ENCODE data around the gene MAP2K4.
"Not testable (repeated sequence)": the region's sequence is repeated elsewhere in the genome, so short reads cannot be mapped to it uniquely, and the experiment has no call there.

Gene MAP2K4

GRCh38 chr17:12020642-12021622 is at the start of gene MAP2K4:
TSS of gene MAP2K4 (plus strand) at chr17:12020877. CDS start at chr17:12020887, 10 bp downstream.
- DNase-seq (ENCODE audit: low read depth) = peak; percentile 65

GRCh38 chr17:11972741-11973140 is 47.9 kb upstream of the MAP2K4 start:
- DNase-seq (ENCODE audit: low read depth) = not testable (repeated sequence)

GRCh38 chr17:11979795-11980194 is 40.9 kb upstream of the MAP2K4 start:
- DNase-seq (ENCODE audit: low read depth) = no peak

GRCh38 chr17:11980813-11981212 is 39.9 kb upstream of the MAP2K4 start:
- DNase-seq (ENCODE audit: low read depth) = no peak

- DNase-seq (ENCODE audit: low read depth) = no peak
Measured at GRCh38 chr17:11981862-11982261, 38.8 kb upstream of the MAP2K4 start.

- DNase-seq (ENCODE audit: low read depth) = no peak
Measured at GRCh38 chr17:11986179-11986941, 34.3 kb upstream of the MAP2K4 start.

- DNase-seq (ENCODE audit: low read depth) = no peak
Measured at GRCh38 chr17:11986942-11987329, 33.7 kb upstream of the MAP2K4 start.

- no peak for DNase-seq (ENCODE audit: low read depth)
Measured at GRCh38 chr17:11990363-11990983, 30.2 kb upstream of the MAP2K4 start.

GRCh38 chr17:11991461-11991860 is 29.2 kb upstream of the MAP2K4 start:
- DNase-seq (ENCODE audit: low read depth) = no peak

GRCh38 chr17:11996722-11997146 is 23.9 kb upstream of the MAP2K4 start:
- no peak for DNase-seq (ENCODE audit: low read depth)

GRCh38 chr17:11997147-11997971 is 23.3 kb upstream of the MAP2K4 start, which contains the start of gene ZNF18:
TSS of gene ZNF18 (minus strand) at chr17:11997475. CDS start at chr17:11992829, 4,646 bp downstream.
- DNase-seq (ENCODE audit: low read depth) = peak; percentile 79

GRCh38 chr17:11997972-11998233 is 22.8 kb upstream of the MAP2K4 start:
- no peak for DNase-seq (ENCODE audit: low read depth)

GRCh38 chr17:11999696-12000095 is 21.0 kb upstream of the MAP2K4 start:
- no peak for DNase-seq (ENCODE audit: low read depth)

- DNase-seq (ENCODE audit: low read depth) = no peak
Measured at GRCh38 chr17:12007466-12007865, 13.2 kb upstream of the MAP2K4 start.

- no peak for DNase-seq (ENCODE audit: low read depth)
Measured at GRCh38 chr17:12021623-12022140, 1.0 kb downstream of the MAP2K4 start.

GRCh38 chr17:12022310-12022709 is 1.6 kb downstream of the MAP2K4 start:
- DNase-seq (ENCODE audit: low read depth) = no peak

- DNase-seq (ENCODE audit: low read depth) = no peak
Measured at GRCh38 chr17:12024327-12024726, 3.6 kb downstream of the MAP2K4 start.

GRCh38 chr17:12027658-12028057 is 7.0 kb downstream of the MAP2K4 start:
- no peak for DNase-seq (ENCODE audit: low read depth)

GRCh38 chr17:12028611-12029010 is 7.9 kb downstream of the MAP2K4 start:
- no peak for DNase-seq (ENCODE audit: low read depth)

- no peak for DNase-seq (ENCODE audit: low read depth)
Measured at GRCh38 chr17:12034538-12034937, 13.9 kb downstream of the MAP2K4 start.

- no peak for DNase-seq (ENCODE audit: low read depth)
Measured at GRCh38 chr17:12035673-12036072, 15.0 kb downstream of the MAP2K4 start.

All from CMK (cell line).